Measurements from ENCODE around the gene CELA2A.

CELA2A gene

DNA sequence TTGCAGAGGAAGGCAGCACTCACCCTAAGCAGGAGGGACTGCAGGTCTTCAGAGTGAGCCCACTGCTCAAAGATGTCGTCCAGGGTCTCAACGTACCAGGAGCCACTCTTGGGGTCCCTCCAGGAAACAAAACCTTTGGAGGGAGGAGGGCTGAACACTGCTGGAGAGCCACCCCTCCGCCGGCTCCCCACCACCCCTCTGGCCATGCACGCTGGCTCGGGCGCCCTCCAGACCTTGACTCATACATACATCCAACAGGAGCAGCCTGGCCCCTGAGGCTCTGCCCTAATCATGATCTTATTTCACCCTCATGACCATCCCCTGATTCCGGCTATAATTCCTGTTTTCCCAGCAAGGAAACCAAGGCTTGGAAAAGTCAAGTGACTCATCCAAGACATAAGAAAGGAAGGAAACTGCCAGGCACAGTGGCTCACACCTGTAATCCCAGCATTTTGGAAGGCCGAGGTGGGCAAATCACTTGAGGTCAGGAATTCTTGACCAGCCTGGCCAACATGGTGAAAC lies 37.4 kb downstream of the CELA2A start:
- H3K4me3 ChIP-seq (ENCODE audit: low read depth, low read length), result no peak overlapping the region
- TF ChIP-seq, protein P1, sequence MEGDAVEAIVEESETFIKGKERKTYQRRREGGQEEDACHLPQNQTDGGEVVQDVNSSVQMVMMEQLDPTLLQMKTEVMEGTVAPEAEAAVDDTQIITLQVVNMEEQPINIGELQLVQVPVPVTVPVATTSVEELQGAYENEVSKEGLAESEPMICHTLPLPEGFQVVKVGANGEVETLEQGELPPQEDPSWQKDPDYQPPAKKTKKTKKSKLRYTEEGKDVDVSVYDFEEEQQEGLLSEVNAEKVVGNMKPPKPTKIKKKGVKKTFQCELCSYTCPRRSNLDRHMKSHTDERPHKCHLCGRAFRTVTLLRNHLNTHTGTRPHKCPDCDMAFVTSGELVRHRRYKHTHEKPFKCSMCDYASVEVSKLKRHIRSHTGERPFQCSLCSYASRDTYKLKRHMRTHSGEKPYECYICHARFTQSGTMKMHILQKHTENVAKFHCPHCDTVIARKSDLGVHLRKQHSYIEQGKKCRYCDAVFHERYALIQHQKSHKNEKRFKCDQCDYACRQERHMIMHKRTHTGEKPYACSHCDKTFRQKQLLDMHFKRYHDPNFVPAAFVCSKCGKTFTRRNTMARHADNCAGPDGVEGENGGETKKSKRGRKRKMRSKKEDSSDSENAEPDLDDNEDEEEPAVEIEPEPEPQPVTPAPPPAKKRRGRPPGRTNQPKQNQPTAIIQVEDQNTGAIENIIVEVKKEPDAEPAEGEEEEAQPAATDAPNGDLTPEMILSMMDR (IDR thresholded peaks at IDR 0.05; ENCODE audit: control insufficient read depth, extremely low read depth, insufficient read depth), result no peak
- no peak for DNase-seq (ENCODE audit: low read depth)

DNA sequence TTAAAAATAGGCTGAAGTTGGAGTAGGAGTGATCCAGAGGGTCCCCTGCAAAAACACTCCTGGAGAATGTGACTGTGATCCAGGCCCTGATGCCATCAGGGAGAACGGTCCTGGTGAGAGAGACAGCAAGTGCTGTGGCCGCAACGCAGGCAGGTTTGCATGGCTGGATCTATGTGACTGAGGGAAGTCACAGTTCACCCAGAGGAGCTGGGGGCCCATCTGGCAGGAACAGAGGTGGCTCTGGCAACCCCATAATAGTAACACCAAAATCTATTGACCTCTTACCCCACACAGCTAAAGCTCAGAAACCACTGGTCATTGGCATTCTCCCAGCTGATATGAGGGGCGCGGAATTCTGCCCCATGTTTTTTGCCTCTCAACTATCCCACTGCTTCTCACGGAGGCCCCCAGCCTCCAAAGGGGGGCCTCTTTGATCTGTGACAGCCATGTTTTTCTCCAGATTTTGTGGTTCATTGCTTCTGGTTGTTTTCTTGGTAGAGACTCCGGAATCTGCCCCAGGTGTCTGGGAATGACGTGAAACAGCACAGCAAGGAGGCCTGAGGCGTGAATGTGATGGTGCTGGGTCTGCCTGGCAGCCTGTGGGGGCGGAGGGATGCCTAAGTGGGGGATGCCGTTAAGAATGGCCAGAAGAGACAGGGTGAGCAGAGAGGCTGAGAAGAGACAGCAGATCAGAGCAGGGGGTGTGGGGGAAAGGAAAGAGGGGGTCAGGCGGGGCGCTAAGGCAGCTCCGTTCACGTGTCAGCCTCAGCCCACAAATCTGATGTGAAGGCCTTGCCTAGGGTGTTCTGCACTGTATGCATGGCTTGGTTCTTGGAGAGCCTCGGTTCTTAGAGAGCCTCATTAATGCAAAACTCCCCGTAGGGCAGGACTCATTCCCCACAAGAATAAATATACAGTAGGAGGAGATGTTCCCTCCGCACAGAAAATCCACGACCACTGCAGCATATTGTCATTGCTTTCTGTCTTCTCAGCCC lies 43.9 kb downstream of the CELA2A start:
- DNase-seq (ENCODE audit: low read depth), result no peak
- TF ChIP-seq, protein P1 (IDR thresholded peaks at IDR 0.05; ENCODE audit: control insufficient read depth, extremely low read depth, insufficient read depth), result no peak
- H3K4me3 ChIP-seq (ENCODE audit: low read depth, low read length), result no peak overlapping the region

DNA sequence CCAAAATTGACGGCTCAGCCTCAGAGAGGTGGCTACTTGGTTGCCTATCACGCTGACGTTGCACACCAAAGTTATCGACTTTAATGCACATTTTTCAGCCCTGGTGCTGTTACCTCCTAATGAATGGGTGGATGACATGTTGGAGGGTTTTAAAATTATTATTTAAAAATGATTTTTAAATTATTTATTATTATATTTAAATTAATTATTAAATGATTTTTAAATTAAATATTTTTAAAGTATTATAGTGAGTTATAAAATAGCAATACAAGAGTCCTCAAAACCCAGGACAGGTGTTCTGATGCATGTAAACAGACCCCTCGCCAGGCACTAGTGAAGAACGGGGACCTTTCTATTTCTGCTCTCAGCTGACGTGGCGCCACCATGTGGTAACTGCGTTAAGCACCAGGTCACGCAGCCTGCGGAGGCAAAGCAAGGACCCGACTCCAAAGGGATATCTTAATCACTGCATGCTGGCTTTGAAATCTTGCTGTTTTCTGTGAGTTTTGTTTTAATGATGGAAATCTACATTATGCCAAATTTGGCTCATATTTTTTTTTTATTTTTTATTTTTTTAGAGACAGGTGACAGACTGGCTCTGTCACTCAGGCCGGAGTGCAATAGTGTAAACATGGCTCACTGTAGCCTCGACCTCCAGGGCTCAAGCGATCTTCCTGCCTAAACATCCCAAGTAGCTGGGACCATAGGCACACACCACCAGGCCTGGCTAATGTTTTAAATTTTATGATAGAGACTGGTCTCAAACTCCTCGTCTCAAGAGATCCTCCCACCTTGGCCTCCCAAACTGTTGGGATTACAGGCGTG lies 44.9 kb downstream of the CELA2A start:
- H3K4me3 ChIP-seq (ENCODE audit: low read depth, low read length), result no peak overlapping the region
- TF ChIP-seq, protein P1 (IDR thresholded peaks at IDR 0.05; ENCODE audit: control insufficient read depth, extremely low read depth, insufficient read depth), result peak; percentile 65
- no peak for DNase-seq (ENCODE audit: low read depth)

DNA sequence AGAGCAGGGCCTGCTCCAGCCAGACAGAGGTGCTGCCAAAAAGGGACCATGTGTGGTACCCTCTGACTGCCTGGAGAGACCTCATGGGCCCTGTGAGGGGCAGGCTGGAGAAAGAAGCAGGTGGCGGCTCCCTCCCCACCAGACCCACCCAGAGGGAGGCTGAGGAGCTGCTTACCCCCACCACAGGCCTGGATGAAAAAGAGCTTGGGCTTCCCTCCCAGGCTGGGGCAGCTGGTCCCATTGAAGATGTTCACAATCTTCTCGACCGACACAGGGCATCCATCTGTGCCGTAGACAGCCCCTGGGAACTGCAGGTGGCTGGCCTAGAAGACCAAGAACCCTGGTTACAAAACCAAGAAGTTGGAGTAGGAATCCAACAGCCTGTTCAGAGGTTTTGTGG lies 47.9 kb downstream of the CELA2A start:
- TF ChIP-seq, protein P1 (IDR thresholded peaks at IDR 0.05; ENCODE audit: control insufficient read depth, extremely low read depth, insufficient read depth), result no peak
- DNase-seq (ENCODE audit: low read depth), result no peak

DNA sequence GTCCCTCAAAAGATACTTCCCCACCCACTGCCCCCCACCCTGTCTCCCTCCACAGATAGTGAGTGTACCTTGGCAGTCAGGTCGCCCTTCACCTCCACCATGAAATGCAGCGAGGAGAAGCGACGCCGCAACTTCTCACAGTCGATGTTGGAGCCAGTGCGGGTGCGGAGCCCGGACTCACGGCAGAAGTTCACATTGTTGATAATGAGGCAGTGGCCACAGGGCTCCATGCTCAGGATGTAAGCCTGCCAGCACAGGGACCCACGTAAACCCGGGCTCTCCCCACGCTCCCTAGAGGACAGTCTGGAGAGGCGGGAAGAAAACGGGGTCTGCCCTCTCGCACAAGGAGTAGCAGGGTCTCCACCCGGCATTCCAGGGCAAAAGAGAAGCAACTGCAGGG lies 50.3 kb downstream of the CELA2A start:
- DNase-seq (ENCODE audit: low read depth), result no peak
- no peak overlapping the region for H3K4me3 ChIP-seq (ENCODE audit: low read depth, low read length)
- TF ChIP-seq, protein P1 (IDR thresholded peaks at IDR 0.05; ENCODE audit: control insufficient read depth, extremely low read depth, insufficient read depth), result no peak

More for the DNA sequence above, 47.9 kb downstream of the CELA2A start:
- no peak overlapping the region for H3K4me3 ChIP-seq (ENCODE audit: low read depth, low read length)

DNA sequence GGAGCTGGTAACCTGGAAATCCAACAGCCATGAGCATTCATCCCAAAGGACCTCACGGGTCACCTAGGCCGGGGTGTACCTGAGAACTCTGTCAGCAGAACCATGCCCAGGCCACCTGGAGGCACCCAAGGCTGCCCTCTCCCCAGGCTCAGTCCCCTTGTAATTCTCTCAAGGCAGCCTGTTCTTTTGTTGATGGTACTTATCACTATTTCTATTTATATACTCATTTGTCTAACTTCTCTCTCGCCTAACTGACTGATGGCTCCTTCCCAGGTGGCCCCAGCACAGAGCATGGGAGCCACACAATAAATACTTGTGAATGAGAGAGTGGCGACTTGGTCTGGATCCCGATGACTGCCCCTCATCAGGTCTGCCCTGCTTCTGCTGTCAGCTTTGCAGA lies 50.7 kb downstream of the CELA2A start:
- no peak for DNase-seq (ENCODE audit: low read depth)
- TF ChIP-seq, protein P1 (IDR thresholded peaks at IDR 0.05; ENCODE audit: control insufficient read depth, extremely low read depth, insufficient read depth), result no peak
- H3K4me3 ChIP-seq (ENCODE audit: low read depth, low read length), result no peak overlapping the region
